GM21529 (cell line): ENCODE data around the gene PRUNE1.
A peak's percentile ranks its signal among the peaks of the same experiment; 100 is the strongest.

Source experiments
- ATAC-seq: cut with Tn5 transposase; IDR thresholded peaks from one replicate; pipeline ENCODE4 v1.9.1; 2021; ENCODE audit not compliant: unreplicated experiment

Gene PRUNE1, protein sequence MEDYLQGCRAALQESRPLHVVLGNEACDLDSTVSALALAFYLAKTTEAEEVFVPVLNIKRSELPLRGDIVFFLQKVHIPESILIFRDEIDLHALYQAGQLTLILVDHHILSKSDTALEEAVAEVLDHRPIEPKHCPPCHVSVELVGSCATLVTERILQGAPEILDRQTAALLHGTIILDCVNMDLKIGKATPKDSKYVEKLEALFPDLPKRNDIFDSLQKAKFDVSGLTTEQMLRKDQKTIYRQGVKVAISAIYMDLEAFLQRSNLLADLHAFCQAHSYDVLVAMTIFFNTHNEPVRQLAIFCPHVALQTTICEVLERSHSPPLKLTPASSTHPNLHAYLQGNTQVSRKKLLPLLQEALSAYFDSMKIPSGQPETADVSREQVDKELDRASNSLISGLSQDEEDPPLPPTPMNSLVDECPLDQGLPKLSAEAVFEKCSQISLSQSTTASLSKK

DNA sequence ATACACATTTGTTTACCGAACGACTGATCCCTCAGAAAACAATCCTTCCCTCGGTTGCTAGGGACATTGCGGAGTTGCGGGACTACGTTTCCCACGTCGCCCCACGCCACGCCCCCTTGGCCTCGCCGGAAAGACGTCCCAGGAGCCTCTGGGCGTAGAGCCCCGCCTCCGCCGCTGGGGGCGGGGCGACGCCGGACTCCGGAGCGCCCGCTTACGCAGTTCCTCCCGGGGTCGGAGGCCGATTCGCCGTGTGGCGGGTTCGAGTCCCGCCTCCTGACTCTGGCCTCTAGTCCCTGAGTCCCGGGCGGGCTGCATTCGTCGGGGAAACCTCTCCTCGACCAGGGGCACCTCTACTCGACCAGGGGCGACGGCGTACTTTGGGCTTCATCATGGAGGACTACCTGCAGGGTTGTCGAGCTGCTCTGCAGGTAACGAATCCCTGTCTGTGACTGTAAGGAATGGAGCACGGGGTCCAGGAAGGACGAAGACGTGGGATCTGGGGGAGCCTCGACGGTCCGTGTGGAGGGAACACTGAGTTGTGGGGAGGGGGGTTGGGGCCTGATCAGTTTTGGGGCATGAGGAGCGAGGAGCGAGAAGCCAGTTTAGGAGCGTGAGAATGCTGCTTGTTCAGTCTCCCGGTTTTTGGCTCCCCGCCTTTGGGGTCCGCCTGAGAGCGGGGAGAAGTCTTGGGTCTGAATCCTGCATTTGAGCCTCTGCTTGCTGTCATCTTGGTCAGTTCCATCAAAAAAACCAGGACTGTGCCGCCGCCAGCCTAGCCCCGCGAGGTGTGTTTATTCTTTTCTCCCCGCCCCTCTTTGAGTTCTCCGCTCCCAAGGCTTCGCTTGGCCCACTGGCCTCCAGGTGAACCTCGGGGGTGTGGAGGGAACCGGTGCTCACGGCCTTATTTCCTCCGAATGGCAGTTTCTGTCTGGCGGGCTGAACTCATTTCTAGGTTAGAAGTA is at the start of gene PRUNE1:
TSS of gene PRUNE1 (plus strand) at position 206 of the 962 bp plus-strand sequence. CDS start at position 390, 184 bp downstream.
- ATAC-seq, result peak; percentile 66

DNA sequence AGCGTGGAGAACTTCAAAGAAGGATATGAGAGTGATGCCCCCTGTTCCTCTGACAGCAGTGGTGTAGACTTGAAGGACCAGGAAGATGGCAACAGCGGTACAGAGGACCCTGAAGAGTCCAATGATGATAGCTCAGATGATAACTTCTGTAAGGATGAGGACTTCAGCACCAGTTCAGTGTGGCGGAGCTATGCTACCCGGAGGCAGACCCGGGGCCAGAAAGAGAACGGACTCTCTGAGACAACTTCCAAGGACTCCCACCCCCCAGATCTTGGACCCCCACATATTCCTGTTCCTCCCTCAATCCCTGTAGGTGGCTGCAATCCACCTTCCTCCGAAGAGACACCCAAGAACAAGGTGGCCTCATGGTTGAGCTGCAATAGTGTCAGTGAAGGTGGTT is 47.6 kb upstream of the PRUNE1 start:
- no peak for ATAC-seq

DNA sequence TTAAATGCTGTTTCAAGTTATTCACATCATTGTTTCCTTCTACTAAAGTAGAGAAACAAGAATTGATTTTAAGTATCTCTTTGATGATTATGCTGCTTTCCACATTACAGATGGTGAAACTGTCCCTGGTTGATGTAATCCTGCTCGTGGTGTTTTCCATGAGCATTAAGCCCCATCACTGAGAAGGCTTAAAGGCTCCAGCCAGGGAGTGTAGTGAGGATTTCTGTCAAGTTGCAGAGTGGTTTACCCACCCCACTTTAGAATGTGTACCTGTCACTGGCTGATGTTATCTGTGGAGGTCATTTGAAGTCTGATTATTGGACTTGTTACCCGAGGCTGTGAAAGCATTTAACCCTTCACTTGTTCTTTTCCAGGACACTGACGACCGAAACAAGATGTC is 46.5 kb upstream of the PRUNE1 start:
- ATAC-seq, result no peak

DNA sequence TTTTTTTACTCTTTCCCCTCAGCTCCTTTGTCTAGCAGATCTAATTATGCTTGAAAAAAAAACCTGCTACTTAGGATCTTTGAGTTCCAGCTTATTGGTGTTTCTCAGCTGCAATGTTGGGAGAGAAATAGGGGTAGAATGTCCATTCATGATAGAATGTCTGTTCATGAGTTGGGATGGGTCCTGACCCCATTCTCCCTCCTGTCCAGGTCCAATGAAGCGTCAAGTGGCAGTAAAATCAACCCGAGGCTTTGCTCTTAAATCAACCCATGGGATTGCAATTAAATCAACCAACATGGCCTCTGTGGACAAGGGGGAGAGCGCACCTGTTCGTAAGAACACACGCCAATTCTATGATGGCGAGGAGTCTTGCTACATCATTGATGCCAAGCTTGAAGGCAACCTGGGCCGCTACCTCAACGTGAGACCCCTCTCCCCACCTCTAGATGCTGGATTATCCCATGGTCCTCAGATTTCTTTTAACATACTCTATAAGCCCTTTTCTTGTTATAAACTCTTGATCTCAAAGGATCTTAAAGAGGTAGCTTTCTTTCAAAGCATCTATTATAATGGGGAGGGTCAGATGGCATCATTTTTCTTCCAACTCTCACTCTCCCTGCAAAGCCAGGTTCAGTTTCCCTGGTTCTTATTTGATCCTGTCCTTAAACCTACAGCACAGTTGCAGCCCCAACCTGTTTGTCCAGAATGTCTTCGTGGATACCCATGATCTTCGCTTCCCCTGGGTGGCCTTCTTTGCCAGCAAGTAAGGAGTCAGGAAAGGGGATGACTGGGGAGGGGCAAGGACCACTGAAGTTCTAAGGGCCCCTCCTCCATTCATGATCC is 44.7 kb upstream of the PRUNE1 start:
- ATAC-seq, result no peak

DNA sequence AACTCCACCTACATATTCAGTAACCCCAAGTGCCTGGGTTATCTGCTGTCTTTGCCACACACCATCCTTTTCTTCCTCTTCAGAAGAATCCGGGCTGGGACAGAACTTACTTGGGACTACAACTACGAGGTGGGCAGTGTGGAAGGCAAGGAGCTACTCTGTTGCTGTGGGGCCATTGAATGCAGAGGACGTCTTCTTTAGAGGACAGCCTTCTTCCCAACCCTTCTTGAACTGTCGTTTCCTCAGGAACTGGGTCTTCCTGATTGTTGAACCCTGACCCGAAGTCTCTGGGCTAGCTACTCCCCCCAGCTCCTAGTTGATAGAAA is 44.1 kb upstream of the PRUNE1 start:
- no peak for ATAC-seq

DNA sequence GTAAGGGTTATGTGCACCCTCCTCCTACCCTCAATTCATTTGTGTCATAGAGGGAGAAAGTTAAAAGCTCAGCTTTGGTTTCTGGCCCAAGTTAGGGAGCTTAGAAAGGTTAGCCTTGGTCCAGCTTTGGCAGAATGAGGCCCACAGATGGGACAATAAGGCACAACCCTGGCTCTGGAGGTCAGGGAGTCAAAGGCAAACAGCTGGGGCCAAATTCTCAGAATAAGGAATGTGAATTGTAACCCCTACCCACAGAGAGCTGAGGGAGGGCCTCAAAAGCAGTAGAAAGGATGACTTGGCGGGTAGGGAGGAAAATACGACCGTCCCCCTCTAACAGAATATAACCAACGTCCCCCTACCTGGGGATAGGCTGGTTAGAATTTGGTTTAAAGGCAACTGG is 42.6 kb upstream of the PRUNE1 start:
- ATAC-seq, result no peak

DNA sequence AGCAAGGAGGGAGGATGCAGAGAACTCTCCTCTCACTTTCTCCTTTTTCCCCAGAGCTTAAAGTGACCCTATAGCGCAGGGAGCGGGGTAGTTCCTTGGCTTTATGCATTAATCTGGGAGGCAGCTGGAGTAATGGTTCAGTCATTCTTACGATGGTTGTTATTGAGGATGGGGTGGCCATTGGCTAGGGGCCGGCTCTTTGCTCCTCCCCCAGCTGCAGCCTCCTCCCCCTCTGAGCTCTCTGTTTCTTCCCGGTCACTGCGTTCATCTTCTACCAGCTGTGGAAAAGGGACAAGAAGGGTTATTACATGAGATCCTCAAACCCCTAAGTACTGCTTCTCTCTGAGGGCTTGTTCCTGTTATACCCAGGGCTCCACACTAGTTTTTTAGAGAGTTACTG is 42.2 kb upstream of the PRUNE1 start:
- no peak for ATAC-seq

DNA sequence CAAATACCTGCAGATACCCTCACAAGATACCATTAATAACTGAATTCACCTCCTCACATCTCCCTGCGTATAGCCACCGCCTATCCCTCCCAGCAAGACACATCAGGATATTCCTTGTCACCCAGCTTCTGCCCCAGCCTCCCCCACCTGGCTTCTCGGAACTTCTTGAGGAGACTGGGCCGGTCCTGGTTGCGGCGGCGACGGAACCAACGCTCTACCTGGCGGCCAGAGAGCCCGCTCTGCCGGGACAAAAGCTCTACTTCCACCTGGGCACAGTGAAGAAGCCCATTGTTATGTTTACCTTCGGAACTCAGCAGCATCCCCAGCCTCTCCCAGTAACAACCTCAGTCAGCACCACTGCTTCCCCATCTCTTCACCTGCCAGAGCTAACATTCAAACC is 40.3 kb upstream of the PRUNE1 start:
- ATAC-seq, result no peak

DNA sequence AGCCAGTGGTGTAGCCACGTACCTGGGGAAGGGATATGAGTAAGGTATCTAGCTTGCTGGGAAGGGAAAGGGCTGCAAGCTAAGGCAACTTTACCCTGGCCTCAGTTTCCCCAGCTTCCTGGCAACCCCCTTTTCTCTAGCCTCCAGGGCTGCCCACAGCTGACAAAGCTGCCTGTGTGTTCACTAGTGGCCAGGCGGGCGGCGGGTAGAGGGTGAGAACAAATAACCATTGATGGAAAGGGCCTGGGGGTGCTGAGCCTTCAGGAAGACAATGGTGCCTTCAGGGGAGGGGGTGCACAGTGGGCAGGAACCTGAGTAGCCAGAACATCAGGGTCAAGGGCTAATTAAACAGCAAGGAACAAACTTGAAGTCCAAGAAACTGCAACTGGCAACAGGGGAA is 39.8 kb upstream of the PRUNE1 start:
- ATAC-seq, result no peak

DNA sequence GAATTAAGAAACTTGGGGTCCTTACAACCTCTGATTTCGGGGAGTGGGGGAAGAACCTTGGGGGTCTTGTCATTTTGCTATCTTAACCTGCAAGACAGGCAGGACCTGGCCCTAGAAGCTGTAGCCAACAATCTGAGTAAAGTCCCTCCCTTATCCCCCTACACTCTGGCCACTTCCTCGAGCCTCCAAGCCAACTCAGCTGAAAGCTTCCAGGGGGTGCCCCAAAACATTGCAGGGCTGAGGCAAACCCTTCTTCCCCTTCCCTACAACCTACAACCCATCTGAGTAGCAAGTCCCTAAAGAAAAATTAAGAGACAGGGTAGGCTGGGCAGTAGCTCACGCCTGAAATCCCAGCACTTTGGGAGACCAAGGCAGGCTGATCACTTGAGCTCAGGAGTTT is 38.6 kb upstream of the PRUNE1 start:
- no peak for ATAC-seq

DNA sequence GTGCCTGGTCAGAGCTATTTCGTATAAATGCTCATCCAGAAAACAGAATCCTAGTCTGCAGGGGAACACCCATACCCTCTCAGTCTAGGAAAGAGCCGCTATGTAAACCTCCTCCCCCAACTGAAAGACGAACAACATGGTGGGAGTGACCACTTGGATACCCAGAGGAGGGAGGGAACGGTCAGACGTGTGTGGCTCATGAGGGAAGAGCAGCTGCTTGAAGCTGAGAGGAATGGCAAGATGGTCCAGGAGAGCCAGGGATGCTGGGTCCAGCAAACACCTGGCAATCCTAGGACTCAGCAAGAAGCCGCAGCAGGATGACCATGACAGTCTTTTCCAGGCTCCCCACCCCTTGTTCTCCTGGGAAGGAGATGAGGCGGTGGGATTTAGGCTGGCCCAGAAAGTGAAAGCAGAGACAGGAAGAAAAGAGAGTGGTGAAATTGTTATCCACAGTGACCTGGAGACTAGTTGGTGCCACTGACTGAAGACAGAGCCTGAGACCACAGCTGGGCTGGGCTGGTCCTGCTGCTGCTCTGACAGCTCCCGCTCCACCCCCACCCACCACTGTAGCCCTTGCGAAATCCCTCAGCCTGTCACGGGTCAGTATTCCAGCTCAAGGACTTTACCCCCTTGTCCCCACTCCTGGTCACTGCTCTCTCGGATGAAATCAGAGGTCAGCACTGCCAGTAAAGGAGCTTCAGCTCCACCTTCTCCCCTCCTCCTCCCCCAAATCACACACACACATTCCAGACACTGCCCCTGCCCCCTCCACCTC is 37.3 kb upstream of the PRUNE1 start:
- ATAC-seq, result no peak

DNA sequence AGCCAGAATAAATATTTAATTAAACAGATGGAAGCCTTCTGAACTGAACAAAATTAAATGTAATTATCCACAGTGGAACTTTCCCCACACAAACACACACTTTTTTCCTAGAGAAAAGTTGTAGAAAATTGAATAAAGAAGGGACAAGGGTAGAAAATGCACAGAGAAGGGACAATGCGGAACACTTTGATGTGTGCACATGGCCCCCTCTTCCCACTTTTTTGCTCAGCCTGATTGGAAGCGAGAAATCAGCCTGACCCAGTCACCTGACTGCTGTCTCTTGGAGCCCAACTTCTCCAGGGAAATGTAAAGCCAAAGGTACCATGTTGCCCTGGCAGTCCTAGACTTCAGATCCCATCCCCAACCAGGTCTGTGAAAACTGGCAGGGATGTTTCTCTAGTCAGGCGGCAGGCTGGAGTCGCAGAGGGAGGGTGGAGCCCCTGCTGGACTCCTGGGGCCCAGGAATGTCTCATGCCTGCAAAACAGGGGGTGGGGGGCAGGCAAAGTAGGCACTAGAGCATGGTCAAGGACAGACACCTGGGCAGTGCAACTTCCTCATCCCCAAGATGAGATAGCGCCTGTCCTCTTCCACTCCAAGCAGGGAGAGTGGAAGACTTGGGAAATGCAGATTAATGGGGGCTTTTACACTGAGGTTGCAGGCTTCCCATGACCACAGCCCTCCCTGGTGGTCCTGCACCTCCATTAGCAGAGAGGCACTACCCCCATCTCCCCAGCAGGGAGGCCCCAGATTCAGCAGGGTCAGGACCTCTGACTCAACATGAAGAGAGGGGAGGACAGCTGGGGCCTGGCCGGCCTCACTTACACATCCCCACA is 36.4 kb upstream of the PRUNE1 start:
- no peak for ATAC-seq

DNA sequence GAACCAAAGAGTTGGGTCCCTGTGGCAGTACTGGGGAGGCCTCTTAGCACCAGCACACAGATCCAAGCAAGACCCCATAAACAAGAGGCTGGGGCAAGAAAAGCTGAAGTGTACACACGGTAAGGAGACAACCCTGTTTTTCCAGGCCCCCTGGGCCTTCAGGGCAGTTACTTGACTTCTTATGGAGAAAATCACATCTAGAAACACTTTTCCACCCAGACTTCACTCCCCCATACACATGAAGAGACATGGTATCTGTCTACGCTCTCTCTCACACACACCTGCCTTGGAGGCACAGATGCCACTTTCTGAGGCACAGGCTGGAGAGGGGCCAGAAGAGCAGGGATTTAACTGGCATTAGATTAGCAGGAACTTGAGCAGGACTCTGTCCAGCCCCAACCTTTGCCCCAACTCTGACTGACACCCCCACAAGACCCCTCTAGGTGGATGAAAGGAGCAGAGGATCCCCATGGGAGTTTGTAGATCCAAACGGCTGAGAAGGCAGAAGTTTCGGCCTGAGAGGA is 35.8 kb upstream of the PRUNE1 start:
- no peak for ATAC-seq

DNA sequence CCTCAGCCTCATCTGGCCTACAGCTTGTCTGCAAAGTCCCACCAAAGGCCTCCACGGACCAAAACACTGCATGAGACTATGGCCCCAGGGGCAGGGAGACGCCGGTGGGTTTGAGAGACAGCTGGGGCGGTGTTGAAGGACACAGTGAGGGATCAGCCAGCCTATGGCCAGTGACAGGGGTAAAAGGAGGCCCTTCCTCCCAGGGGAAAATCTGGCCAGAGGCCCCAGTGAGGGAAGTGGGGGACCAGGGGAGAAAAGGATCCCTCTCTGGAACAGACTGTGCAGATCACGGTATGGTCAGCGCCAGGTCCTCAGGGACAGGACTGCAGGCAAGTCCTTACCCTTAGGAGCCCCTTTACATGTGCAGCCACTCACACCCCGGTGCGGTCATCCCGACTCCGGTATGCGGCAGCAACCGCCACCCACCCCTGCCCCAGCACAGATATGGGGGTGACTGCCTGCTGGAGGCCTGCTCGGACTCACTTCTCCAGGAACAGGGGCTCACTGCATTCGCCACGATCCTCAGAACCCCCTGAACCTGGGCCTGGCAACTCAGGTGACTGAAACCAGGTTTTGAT is 34.9 kb upstream of the PRUNE1 start:
- no peak for ATAC-seq

DNA sequence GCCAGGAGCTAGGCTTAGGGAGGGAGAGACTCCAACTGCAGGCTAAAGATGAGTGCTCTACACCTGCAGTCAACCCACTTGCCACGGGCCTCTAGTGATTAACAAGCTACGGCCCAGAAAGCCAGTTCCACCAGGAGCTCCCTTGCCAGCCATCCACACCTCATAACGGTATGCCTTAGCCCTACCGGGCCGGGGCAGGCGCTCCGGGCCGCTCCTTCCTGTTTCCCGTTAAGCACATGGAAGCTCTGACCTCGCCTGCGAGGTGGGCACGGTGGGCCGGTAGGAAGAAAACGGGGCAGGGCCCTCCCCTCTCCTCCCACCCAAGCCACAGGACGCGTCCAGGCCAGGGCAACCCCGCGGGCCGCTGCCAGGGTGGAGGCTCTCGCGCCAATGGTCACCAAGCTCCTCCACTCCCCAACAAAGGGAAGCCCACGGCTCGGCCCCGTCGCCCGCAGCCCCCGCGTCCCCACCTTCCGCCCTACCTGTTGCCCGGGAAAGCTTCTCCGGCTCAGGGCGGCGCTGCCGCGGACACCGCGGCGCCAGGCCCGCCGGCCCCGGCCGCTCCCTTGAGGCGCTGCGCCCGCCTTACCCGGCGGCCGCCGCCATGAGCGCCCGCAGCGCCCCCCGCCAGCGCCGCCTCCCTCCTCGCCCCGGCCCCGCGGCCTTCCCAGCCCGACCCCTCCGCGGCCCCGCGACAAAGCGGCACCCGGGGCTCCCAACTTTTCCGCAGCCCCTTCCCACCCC is 34.2 kb upstream of the PRUNE1 start:
- ATAC-seq, result peak; percentile 41

DNA sequence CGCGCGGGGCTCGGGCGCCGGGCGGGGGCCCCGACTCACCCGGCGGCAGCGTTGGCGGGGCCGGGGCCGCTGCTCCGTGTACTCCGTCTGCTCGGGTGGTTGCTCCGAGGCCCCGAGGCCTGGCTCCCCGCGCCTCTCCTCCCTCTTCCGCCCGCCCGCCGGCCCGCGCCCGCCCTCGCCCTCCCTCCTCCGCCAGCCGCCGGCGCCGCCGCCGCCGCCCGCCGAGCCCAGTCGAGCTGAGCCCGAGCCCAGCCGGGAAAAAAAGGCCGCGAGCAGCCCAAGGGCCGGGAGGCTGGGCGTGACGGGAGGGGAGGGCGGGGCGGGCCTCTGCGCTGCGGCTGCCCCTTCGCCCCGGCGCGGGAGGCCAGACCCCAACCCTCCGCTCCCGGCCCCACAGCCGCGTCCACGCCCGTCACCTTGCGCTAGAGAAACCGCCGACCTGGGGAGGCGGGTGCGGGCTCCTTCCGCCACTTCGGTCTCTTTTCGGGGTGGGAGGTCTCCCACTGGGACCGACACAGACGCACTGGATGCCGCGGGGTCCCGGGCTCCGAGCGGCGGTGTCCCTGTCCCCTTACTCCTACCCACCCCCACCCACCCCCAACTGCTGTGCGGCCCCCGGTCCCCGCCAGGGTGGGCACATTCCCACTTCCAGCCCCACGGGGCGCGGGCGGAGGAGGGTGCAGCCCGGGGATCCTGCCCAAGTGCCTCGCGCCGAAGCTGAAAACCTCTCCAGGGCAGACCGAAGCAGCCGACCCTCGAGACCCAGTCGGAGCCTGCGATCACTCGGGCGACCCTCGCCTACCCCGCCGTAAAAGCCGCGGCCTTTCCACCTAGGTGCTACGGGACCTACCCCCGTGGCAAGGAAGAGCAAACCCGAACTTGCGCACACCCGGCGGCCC is 33.4 kb upstream of the PRUNE1 start, which contains the start of gene CERS2:
TSS of gene CERS2 (minus strand) at position 256 of the 899 bp plus-strand sequence. CDS start 5,745 bp downstream, outside the sequence.
- ATAC-seq, result peak; percentile 57

DNA sequence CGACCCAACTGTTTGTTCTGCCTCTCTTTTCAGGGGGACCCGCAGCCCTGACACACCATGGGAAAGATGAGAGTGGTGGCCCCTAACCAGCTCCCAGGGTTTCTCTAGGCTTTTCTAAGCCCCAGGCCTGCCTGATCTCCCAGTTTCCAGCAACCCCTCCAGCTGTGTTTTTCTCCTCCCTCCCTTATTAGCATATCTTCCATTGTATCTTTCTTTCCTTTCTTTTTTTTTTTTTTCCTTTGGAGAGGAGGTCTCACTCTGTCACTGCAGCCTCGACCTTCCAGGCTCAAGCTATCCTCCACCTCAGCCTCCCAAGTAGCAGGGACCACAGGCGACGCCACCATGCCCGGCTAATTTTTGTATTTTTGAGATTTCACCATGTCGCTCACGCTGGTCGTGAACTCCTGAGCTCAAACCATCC is 31.8 kb upstream of the PRUNE1 start:
- ATAC-seq, result no peak
